CD14-positive monocyte (primary cell): ENCODE results near the gene TRPV5. TPM values are rescaled to one million over a fixed set of nuclear protein-coding genes. Genes with fewer than 3 reads are reported as not detected.
A peak's percentile ranks its signal among the peaks of the same experiment; 100 is the strongest.

ENCODE experiments used
- DNase-seq, 3 donors: peaks; one replicate each; pipeline ENCODE4 v3.0.0-alpha.2; 2011 to 2022
- H2AFZ ChIP-seq: 2 replicates; pipeline ENCODE4 v1.6.0; 2012; ENCODE audit warnings: mild to moderate bottlenecking, low read depth, low read length, inconsistent platforms; ENCODE audit not compliant: insufficient read depth, poor library complexity, severe bottlenecking
- H3K27ac ChIP-seq, 2 donors: 1 replicate in 1 of 2; 2 replicates in 1 of 2; pipeline ENCODE4 v1.5.1; 2012 to 2013; ENCODE audit warnings: low read length in 2 of 2, control low read depth in 1 of 2, inconsistent platforms in 1 of 2, low read depth in 1 of 2, mild to moderate bottlenecking in 1 of 2
- H3K27me3 ChIP-seq, 2 donors: one replicate each; pipeline versions ENCODE4 v1.6.0 to v1.6.1; 2011 to 2013; ENCODE audit warnings: low read length in 2 of 2; ENCODE audit not compliant: control insufficient read depth in 2 of 2, insufficient read depth in 2 of 2
- H3K36me3 ChIP-seq, 2 donors: replicated peaks in 1 of 2; 1 replicate in 1 of 2; 2 replicates in 1 of 2; pipeline versions ENCODE4 v1.5.1 to v1.6.1; 2012 to 2013; ENCODE audit warnings: low read length in 2 of 2, control low read depth in 1 of 2, inconsistent platforms in 1 of 2, mild to moderate bottlenecking in 1 of 2; ENCODE audit not compliant: insufficient read depth in 2 of 2, control insufficient read depth in 1 of 2
- H3K4me1 ChIP-seq, 2 donors: 1 replicate in 1 of 2; 2 replicates in 1 of 2; pipeline versions ENCODE4 v1.5.1 to v1.6.1; 2012 to 2013; ENCODE audit warnings: low read length in 2 of 2, control low read depth in 1 of 2, inconsistent platforms in 1 of 2, mild to moderate bottlenecking in 1 of 2, moderate library complexity in 1 of 2; ENCODE audit not compliant: insufficient read depth in 2 of 2, control insufficient read depth in 1 of 2
- H3K4me2 ChIP-seq: replicated peaks from 2 replicates; pipeline ENCODE3; 2012; ENCODE audit warnings: low read length, moderate library complexity, mild to moderate bottlenecking; ENCODE audit not compliant: poor library complexity, severe bottlenecking; ENCODE audit errors: extremely low read depth
- H3K4me3 ChIP-seq, 3 experiments: fragments of 200-600 bp in 1 of 3; sonication (generic) in 1 of 3; replicated peaks in 1 of 3; 1 replicate in 2 of 3; 2 replicates in 1 of 3; pipeline ENCODE4 v1.5.1; 2011 to 2013; ENCODE audit warnings: low read length in 3 of 3, mild to moderate bottlenecking in 3 of 3, control low read depth in 2 of 3, low read depth in 2 of 3, inconsistent platforms in 1 of 3, moderate library complexity in 1 of 3
- H3K79me2 ChIP-seq: 2 replicates; pipeline ENCODE4 v1.6.0; 2012; ENCODE audit warnings: mild to moderate bottlenecking, control low read depth, inconsistent platforms, low read length, moderate library complexity; ENCODE audit not compliant: insufficient read depth
- H3K9ac ChIP-seq: 2 replicates; pipeline ENCODE4 v1.6.0; 2017; ENCODE audit warnings: low read length, mild to moderate bottlenecking; ENCODE audit not compliant: insufficient read depth, poor library complexity, severe bottlenecking
- H3K9me3 ChIP-seq, 2 donors: replicated peaks in 1 of 2; 1 replicate in 1 of 2; 2 replicates in 1 of 2; pipeline versions ENCODE4 v1.5.1 to v1.6.1; 2012 to 2013; ENCODE audit warnings: low read length in 2 of 2, control low read depth in 1 of 2; ENCODE audit not compliant: control insufficient read depth in 1 of 2, insufficient read depth in 1 of 2
- H4K20me1 ChIP-seq: 2 replicates; pipeline ENCODE4 v1.6.0; 2012; ENCODE audit warnings: mild to moderate bottlenecking, low read length, control low read depth, moderate library complexity; ENCODE audit not compliant: insufficient read depth
- H3K27ac Mint-ChIP-seq, 7 donors: one replicate each; pipeline ENCODE4 v1.8.0; 2020; ENCODE audit warnings: mild to moderate bottlenecking in 7 of 7, mixed read lengths in 7 of 7, moderate library complexity in 6 of 7, inconsistent platforms in 2 of 7
- H3K27me3 Mint-ChIP-seq, 3 donors: one replicate each; pipeline ENCODE4 v1.8.0; 2021 to 2022; ENCODE audit warnings: low read depth in 3 of 3, mild to moderate bottlenecking in 3 of 3, mixed read lengths in 3 of 3, moderate library complexity in 3 of 3, inconsistent platforms in 1 of 3
- H3K36me3 Mint-ChIP-seq, 2 donors: one replicate each; pipeline ENCODE4 v1.8.0; 2020; ENCODE audit warnings: mixed read lengths in 2 of 2, inconsistent platforms in 1 of 2, mild to moderate bottlenecking in 1 of 2
- H3K4me1 Mint-ChIP-seq: one replicate; pipeline ENCODE4 v1.8.0; 2020; ENCODE audit warnings: mild to moderate bottlenecking, mixed read lengths
- H3K4me3 Mint-ChIP-seq, 2 donors: one replicate each; pipeline ENCODE4 v1.8.0; 2020; ENCODE audit warnings: mild to moderate bottlenecking in 2 of 2, mixed read lengths in 2 of 2, moderate library complexity in 1 of 2
- H3K9me3 Mint-ChIP-seq, 7 donors: one replicate each; pipeline ENCODE4 v1.8.0; 2020 to 2022; ENCODE audit warnings: mixed read lengths in 7 of 7, mild to moderate bottlenecking in 6 of 7, moderate library complexity in 6 of 7, inconsistent platforms in 2 of 7
- WGBS: methylation state at CpG from one replicate; pipeline ENCODE4 v1.1.5; 2013; ENCODE audit warnings: missing lambda C conversion rate; ENCODE audit not compliant: insufficient coverage; 5-methylcytosine and 5-hydroxymethylcytosine counted together
- intact Hi-C, 2 donors: fragments of 100-400 bp; cut with micrococcal nuclease; formaldehyde crosslinking; loops; one replicate each; pipeline versions ENCODE4 v1.15.0 to v1.15.1; 2023
- polyA plus RNA-seq, 3 donors: library from polyadenylated mRNA; depleted of rRNA in 1 of 3; unstranded in 2 of 3; stranded (reverse) in 1 of 3; fragments of 300-500 nt in 2 of 3; fragments of >200 nt in 1 of 3; fragmentation: Illumina TruSeq in 2 of 3; gene quantifications; 1 replicate in 2 of 3; 2 replicates in 1 of 3; pipeline ENCODE4 v1.2.3, GENCODE V29; 2012 to 2021
- TF ChIP-seq, protein P1 (sequence below): fragments of 200-600 bp; IDR thresholded peaks from one replicate; pipeline ENCODE4 v1.8.0; 2022; ENCODE audit warnings: antibody characterized with exemption, mild to moderate bottlenecking

The TRPV5 gene
- polyA plus RNA-seq, 3 donors = not detected

DNA sequence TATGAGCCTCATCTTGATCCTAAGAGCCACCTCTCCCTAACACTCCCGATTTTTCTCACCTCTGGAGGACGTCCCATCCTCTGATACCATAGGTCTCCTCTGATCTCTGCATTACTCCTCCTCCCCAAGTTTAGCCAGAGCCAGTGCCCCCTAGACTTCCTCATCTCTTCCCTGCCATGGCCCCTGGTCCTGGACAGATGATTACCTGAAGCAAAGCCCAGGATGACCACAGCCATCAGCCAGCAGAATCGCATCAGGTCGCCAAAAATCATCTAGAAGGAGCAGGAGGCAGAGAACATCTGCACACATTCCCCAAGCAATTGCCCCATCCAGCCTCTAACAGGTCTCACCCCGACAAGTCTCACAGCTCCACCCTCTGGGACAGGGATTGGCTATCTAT is 59.7 kb downstream of the TRPV5 start:
- Histone ChIP-seq H3K4me2 (no peak overlapping the region), H3K9me3 (no peaks in the 10 kb centered on the region), H3K79me2 (no peaks in the 10 kb centered on the region), H3K27me3 (no peaks in the 10 kb centered on the region), H3K9ac (no peak overlapping the region), H2AFZ (no peak overlapping the region), H3K27ac (no peak overlapping the region), H3K4me3 (no peak overlapping the region), H3K4me1 (no peaks in the 10 kb centered on the region), H4K20me1 (no peaks in the 10 kb centered on the region), H3K36me3 (peaks cover 10 to 30% of the 10 kb centered on the region in 2 donors)
- peaks cover 15 to 31% of the 10 kb centered on the region in 2 donors for H3K36me3 Mint-ChIP-seq
- 100% methylated on average over 5 of the region's 5 CpGs for WGBS
- no peak overlapping the region for H3K4me3 Mint-ChIP-seq
- no peak overlapping the region for H3K27ac Mint-ChIP-seq
- H3K9me3 Mint-ChIP-seq = peaks cover 0 to 3% (median 0%) of the 10 kb centered on the region in 7 donors
- intact Hi-C loops = no loop called here
- TF ChIP-seq, protein P1, sequence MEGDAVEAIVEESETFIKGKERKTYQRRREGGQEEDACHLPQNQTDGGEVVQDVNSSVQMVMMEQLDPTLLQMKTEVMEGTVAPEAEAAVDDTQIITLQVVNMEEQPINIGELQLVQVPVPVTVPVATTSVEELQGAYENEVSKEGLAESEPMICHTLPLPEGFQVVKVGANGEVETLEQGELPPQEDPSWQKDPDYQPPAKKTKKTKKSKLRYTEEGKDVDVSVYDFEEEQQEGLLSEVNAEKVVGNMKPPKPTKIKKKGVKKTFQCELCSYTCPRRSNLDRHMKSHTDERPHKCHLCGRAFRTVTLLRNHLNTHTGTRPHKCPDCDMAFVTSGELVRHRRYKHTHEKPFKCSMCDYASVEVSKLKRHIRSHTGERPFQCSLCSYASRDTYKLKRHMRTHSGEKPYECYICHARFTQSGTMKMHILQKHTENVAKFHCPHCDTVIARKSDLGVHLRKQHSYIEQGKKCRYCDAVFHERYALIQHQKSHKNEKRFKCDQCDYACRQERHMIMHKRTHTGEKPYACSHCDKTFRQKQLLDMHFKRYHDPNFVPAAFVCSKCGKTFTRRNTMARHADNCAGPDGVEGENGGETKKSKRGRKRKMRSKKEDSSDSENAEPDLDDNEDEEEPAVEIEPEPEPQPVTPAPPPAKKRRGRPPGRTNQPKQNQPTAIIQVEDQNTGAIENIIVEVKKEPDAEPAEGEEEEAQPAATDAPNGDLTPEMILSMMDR = no peak
- H3K27me3 Mint-ChIP-seq = peaks cover 2 to 5% (median 4%) of the 10 kb centered on the region in 3 donors
- DNase-seq = no peak
- no peaks in the 10 kb centered on the region for H3K4me1 Mint-ChIP-seq

DNA sequence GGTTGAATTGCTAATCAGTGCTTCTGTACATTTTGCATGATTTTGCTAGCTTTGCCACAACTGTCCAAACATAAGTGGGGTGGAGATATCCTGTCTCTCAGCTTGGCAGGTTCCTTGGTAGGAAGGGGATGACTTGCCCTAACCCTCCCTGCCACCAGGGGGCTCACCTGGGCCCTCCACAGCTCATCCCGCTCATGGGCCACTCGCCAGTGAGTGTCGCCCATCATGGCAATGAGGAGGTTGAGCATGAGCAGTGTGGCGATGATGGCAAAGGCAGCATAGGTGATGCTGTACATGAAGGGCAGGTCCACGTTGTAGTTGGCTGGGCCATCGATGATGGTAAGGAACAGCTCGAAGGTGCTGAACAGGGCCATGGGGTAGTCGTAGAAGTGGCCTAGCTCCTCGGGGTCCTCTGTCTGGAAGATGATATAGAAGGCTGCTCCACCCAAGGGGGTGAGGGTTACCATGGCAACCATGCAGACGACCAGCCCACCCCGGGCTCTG is 60.2 kb downstream of the TRPV5 start:
- no peak overlapping the region for H3K4me2 ChIP-seq
- intact Hi-C loops = no loop called here
- no peak overlapping the region for H3K27ac Mint-ChIP-seq

More for the DNA sequence above, 60.2 kb downstream of the TRPV5 start:
- Histone ChIP-seq H4K20me1 (no peaks in the 10 kb centered on the region), H3K9me3 (no peaks in the 10 kb centered on the region), H3K79me2 (no peaks in the 10 kb centered on the region), H2AFZ (no peak overlapping the region), H3K9ac (no peak overlapping the region), H3K36me3 (peaks cover 14 to 33% of the 10 kb centered on the region in 2 donors), H3K27me3 (no peaks in the 10 kb centered on the region), H3K4me3 (no peak overlapping the region), H3K4me1 (no peaks in the 10 kb centered on the region), H3K27ac (no peak overlapping the region)
- TF ChIP-seq, protein P1 = peak; percentile 73
- H3K27me3 Mint-ChIP-seq = peaks cover 2 to 5% (median 4%) of the 10 kb centered on the region in 3 donors
- DNase-seq = peak in 1 of 3 donors; percentile 22
- H3K36me3 Mint-ChIP-seq = peaks cover 15 to 36% of the 10 kb centered on the region in 2 donors
- H3K9me3 Mint-ChIP-seq = peaks cover 0 to 3% (median 0%) of the 10 kb centered on the region in 7 donors
- H3K4me3 Mint-ChIP-seq = no peak overlapping the region
- WGBS = 91% methylated on average over 11 of the region's 11 CpGs
- H3K4me1 Mint-ChIP-seq = no peaks in the 10 kb centered on the region
